ENCODE results near the gene MAP3K3.

The MAP3K3 gene

DNA sequence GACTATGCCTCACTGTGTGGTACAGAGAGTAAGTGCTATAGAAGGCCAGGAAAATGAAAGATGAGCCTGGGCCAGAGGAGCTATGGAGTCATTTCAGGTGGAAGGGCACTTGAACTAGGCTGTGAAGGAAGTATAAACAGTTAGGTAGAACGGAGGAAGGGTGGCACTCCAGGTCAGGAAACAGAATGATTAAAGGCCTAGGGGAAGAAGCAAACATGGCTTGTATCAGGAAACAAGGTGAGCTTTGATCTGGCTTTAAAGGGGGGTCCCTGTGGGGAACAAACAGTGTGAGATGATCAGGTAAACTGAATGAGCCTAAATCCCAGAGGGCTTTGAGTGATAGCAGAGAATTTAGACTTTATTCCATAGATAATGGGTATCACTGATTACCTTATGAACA lies 16.9 kb downstream of the MAP3K3 start:
- Histone ChIP-seq H3K27me3 (replicated peaks; ENCODE audit: control insufficient read depth, insufficient read depth, low read length) (no peaks in the 10 kb centered on the region), H3K36me3 (ENCODE audit: control insufficient read depth, insufficient read depth, low read length) (peaks cover 5% of the 10 kb centered on the region), H3K4me3 (replicated peaks; ENCODE audit: low read depth, low read length) (no peak overlapping the region)
- no peak for TF ChIP-seq CTCF (IDR thresholded peaks at IDR 0.05; ENCODE audit: insufficient read depth, low read length, poor library complexity, severe bottlenecking)
- no peak for DNase-seq (ENCODE audit: extremely low read depth, insufficient read length)

GRCh38 chr17:63640038-63640437 lies 17.8 kb downstream of the MAP3K3 start:
- Histone ChIP-seq H3K36me3 (ENCODE audit: control insufficient read depth, insufficient read depth, low read length) (peaks cover 5% of the 10 kb centered on the region), H3K4me3 (replicated peaks; ENCODE audit: low read depth, low read length) (no peak overlapping the region), H3K27me3 (replicated peaks; ENCODE audit: control insufficient read depth, insufficient read depth, low read length) (no peaks in the 10 kb centered on the region)
- no peak for TF ChIP-seq CTCF (IDR thresholded peaks at IDR 0.05; ENCODE audit: insufficient read depth, low read length, poor library complexity, severe bottlenecking)
- DNase-seq (ENCODE audit: extremely low read depth, insufficient read length), result no peak

DNA sequence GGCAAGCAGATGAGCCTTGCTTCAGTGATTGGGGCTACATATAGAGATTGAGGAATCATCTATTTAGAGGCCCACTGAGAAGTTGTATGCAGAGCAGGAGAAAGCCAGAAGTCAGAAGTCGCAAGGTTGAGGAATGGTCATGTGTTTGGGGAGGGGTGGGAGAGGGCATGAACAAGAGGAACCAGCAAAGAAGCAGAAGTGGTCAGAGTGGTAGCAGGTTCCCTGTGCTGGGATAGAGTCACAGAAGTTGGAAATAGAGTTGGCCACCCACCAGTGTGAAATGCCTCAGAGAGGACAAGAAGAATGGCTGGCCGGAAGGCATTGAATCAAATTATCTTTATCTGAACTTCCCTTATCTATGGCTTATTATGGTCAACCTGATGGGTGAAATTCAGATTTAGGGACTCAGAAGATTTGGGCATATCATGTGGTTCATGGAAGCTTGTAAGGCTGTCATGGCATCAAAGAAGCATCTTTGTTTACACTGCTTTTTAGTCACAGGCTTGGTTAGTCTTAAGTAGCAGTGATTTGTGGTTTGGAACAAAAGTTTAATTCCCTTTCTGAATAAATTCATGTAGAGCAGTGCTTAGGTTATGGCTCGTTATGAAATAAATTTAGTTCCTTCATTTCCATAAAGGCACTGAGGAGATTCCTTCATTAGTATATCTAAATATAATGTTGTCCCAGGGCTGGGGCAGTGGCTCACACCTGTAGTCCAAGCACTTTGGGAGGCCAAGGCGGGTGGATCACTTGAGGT lies 19.7 kb downstream of the MAP3K3 start:
- no peak for DNase-seq (ENCODE audit: extremely low read depth, insufficient read length)
- no peaks in the 10 kb centered on the region for H3K27me3 ChIP-seq (replicated peaks; ENCODE audit: control insufficient read depth, insufficient read depth, low read length)
- no peak for TF ChIP-seq CTCF (IDR thresholded peaks at IDR 0.05; ENCODE audit: insufficient read depth, low read length, poor library complexity, severe bottlenecking)
- H3K4me3 ChIP-seq (replicated peaks; ENCODE audit: low read depth, low read length), result no peak overlapping the region
- H3K36me3 ChIP-seq (ENCODE audit: control insufficient read depth, insufficient read depth, low read length), result peaks cover 1% of the 10 kb centered on the region; the same call in 1 of the 2 replicates

- H3K4me3 ChIP-seq (replicated peaks; ENCODE audit: low read depth, low read length), result no peak overlapping the region
- no peak for TF ChIP-seq CTCF (IDR thresholded peaks at IDR 0.05; ENCODE audit: insufficient read depth, low read length, poor library complexity, severe bottlenecking)
Observed at GRCh38 chr17:63644846-63645245, 22.6 kb downstream of the MAP3K3 start.

GRCh38 chr17:63645775-63646487 lies 23.7 kb downstream of the MAP3K3 start:
- H3K36me3 ChIP-seq (ENCODE audit: control insufficient read depth, insufficient read depth, low read length), result peaks cover 1% of the 10 kb centered on the region; the same call in 1 of the 2 replicates
- no peak for TF ChIP-seq CTCF (IDR thresholded peaks at IDR 0.05; ENCODE audit: insufficient read depth, low read length, poor library complexity, severe bottlenecking)
- no peak overlapping the region for H3K4me3 ChIP-seq (replicated peaks; ENCODE audit: low read depth, low read length)
- H3K27me3 ChIP-seq (replicated peaks; ENCODE audit: control insufficient read depth, insufficient read depth, low read length), result no peaks in the 10 kb centered on the region
- DNase-seq (ENCODE audit: extremely low read depth, insufficient read length), result peak; percentile 41

More at GRCh38 chr17:63644846-63645245, 22.6 kb downstream of the MAP3K3 start:
- peaks cover 1% of the 10 kb centered on the region; the same call in 1 of the 2 replicates for H3K36me3 ChIP-seq (ENCODE audit: control insufficient read depth, insufficient read depth, low read length)
- DNase-seq (ENCODE audit: extremely low read depth, insufficient read length), result no peak
- H3K27me3 ChIP-seq (replicated peaks; ENCODE audit: control insufficient read depth, insufficient read depth, low read length), result no peaks in the 10 kb centered on the region
